HepG2 (cell line): ENCODE data around the gene RAPGEF5. TPM values are rescaled to one million over a fixed set of nuclear protein-coding genes. Genes with fewer than 3 reads are reported as not detected.

Experiments
- ATAC-seq: fragments of 200-7000 bp; cut with Tn5 transposase; 3 replicates; pipeline ENCODE4 v1.9.1; 2020; ENCODE audit warnings: mild to moderate bottlenecking, moderate library complexity
- BruUV-seq: library from RNA; stranded (reverse); fragments of 400-500 nt; replicated peaks from 2 replicates; lab custom pipeline; 2021; lab: Mats Ljungman, UMichigan
- CTCF ChIA-PET: fragments of 300-600 bp; formaldehyde crosslinking; extraction: SDS; loops from one replicate; lab custom pipeline; 2021; ENCODE audit warnings: low total read pairs, inconsistent platforms, low intra/inter-chr PET ratio; lab: Yijun Ruan, JAX
- POLR2A ChIA-PET: fragments of 350-600 bp; sonication (Branson Sonifier 250); formaldehyde crosslinking; loops from one replicate; lab custom pipeline; 2020; ENCODE audit warnings: antibody characterized with exemption, inconsistent platforms; lab: Yijun Ruan, JAX
- DNase-seq: peaks from one replicate; pipeline ENCODE4 v3.0.0-alpha.2; 2015; ENCODE audit warnings: low spot score
- FAIRE-seq: peaks from 3 replicates; lab custom pipeline; 2011; peaks lifted over from hg19 to GRCh38; lab: Jason Lieb, UNC
- H2AFZ ChIP-seq: one replicate; pipeline ENCODE4 v1.6.1; 2011; ENCODE audit warnings: low read length, inconsistent platforms
- H3K27ac ChIP-seq: fragments of 300-600 bp; 3 replicates; pipeline ENCODE4 v1.8.0; 2011; ENCODE audit warnings: mixed run types, mild to moderate bottlenecking, mixed read lengths, low read length, inconsistent platforms; ENCODE audit not compliant: insufficient read depth; ENCODE audit errors: extremely low read length
- H3K27me3 ChIP-seq, 2 experiments: fragments of 200-600 bp in 1 of 2; 2 replicates in 1 of 2; 3 replicates in 1 of 2; pipeline versions ENCODE4 v1.6.0 to v1.8.0; 2011; ENCODE audit warnings: low read length in 2 of 2, mild to moderate bottlenecking in 2 of 2, moderate library complexity in 2 of 2, inconsistent platforms in 1 of 2; ENCODE audit not compliant: insufficient read depth in 2 of 2, control insufficient read depth in 1 of 2
- H3K36me3 ChIP-seq, 2 experiments: fragments of 200-600 bp in 1 of 2; replicated peaks in 1 of 2; 2 replicates in 1 of 2; 3 replicates in 1 of 2; pipeline versions ENCODE4 v1.5.1 to v1.8.0; 2011; ENCODE audit warnings: low read length in 2 of 2, inconsistent platforms in 1 of 2; ENCODE audit not compliant: insufficient read depth in 2 of 2, control insufficient read depth in 1 of 2
- H3K4me1 ChIP-seq: 2 replicates; pipeline ENCODE4 v1.5.1; 2012; ENCODE audit warnings: low read length, inconsistent platforms; ENCODE audit not compliant: insufficient read depth
- H3K4me2 ChIP-seq: 2 replicates; pipeline ENCODE4 v1.6.0; 2011; ENCODE audit warnings: low read depth, low read length, inconsistent platforms
- H3K4me3 ChIP-seq, 3 experiments: fragments of 200-600 bp in 1 of 3; sonication (generic), shearing (Covaris generic) in 1 of 3; replicated peaks in 1 of 3; 2 replicates each; pipeline ENCODE4 v1.5.1; 2011 to 2016; ENCODE audit warnings: low read length in 3 of 3, inconsistent platforms in 2 of 3, low read depth in 2 of 3, mild to moderate bottlenecking in 2 of 3, control low read depth in 1 of 3, mixed read lengths in 1 of 3; ENCODE audit not compliant: insufficient read depth in 1 of 3
- H3K79me2 ChIP-seq: one replicate; pipeline ENCODE4 v1.6.1; 2011; ENCODE audit warnings: low read length, inconsistent platforms; ENCODE audit not compliant: insufficient read depth
- H3K9ac ChIP-seq: 2 replicates; pipeline ENCODE4 v1.6.0; 2011; ENCODE audit warnings: mild to moderate bottlenecking, low read depth, low read length, inconsistent platforms; ENCODE audit not compliant: insufficient read depth
- H3K9me3 ChIP-seq: 2 replicates; pipeline ENCODE4 v1.5.1; 2012; ENCODE audit warnings: mild to moderate bottlenecking, low read length
- H4K20me1 ChIP-seq: 2 replicates; pipeline ENCODE4 v1.6.0; 2011; ENCODE audit warnings: inconsistent platforms, mild to moderate bottlenecking, low read length, moderate library complexity; ENCODE audit not compliant: insufficient read depth
- CBX2 ChIP-seq, 2 experiments: fragments of 200-600 bp in 1 of 2; sonication (generic); formaldehyde crosslinking in 1 of 2; IDR thresholded peaks; 2 replicates each; pipeline versions ENCODE4 v1.7.0 to v1.8.1; 2018 to 2022; ENCODE audit warnings: low read depth in 2 of 2, low read length in 1 of 2, mild to moderate bottlenecking in 1 of 2, missing genetic modification reagents in 1 of 2
- RBM22 ChIP-seq: fragments of 200-400 bp; formaldehyde crosslinking; optimal IDR thresholded peaks from 2 replicates; pipeline ENCODE3; 2017; ENCODE audit warnings: mild to moderate bottlenecking, low read length, moderate library complexity
- ZNF629 ChIP-seq: sonication (generic); formaldehyde crosslinking; conservative IDR thresholded peaks from 2 replicates; pipeline ENCODE4 v1.5.0; 2020; ENCODE audit warnings: missing genetic modification reagents
- WGBS: methylation state at CpG from one replicate; pipeline ENCODE4 v1.1.6; 2017; ENCODE audit warnings: low lambda C conversion rate; 5-methylcytosine and 5-hydroxymethylcytosine counted together
- in situ Hi-C: cut with HindIII; loops from 2 replicates; pipeline ENCODE4 v1.10.0; 2017; ENCODE audit warnings: low pct_unique_long_range_greater_than_20kb; ENCODE audit not compliant: extremely low pct_ligation_motif_present
- intact Hi-C: fragments of 100-400 bp; cut with micrococcal nuclease; formaldehyde crosslinking; loops from one replicate; pipeline ENCODE4 v1.10.0; 2022; ENCODE audit not compliant: unreplicated experiment
- polyA plus RNA-seq, 8 experiments: library from polyadenylated mRNA; depleted of rRNA in 3 of 8; stranded (reverse) in 7 of 8; unstranded in 1 of 8; fragments of >200 nt; fragmentation: Illumina TruSeq in 4 of 8; extraction: Trizol in 4 of 8; gene quantifications; 2 replicates each; pipeline versions ENCODE4 v1.2.1 to v1.2.3, GENCODE V29; 2011 to 2016; ENCODE audit warnings: low read depth in 4 of 8, missing spikeins in 1 of 8, mixed read lengths in 1 of 8; ENCODE audit not compliant: insufficient read depth in 1 of 8
- total RNA-seq, 5 experiments: library from RNA; depleted of rRNA; stranded (reverse); fragments of >200 nt; fragmentation: Illumina TruSeq; extraction: Trizol; gene quantifications; 2 replicates each; pipeline ENCODE4 v1.2.3, GENCODE V29; 2016; ENCODE audit warnings: low read depth in 1 of 5
- TF ChIP-seq, protein P1 (sequence below): sonication (generic); formaldehyde crosslinking; IDR thresholded peaks from 2 replicates; pipeline ENCODE4 v1.5.1; 2020; ENCODE audit warnings: missing genetic modification reagents, mild to moderate bottlenecking, borderline replicate concordance

The RAPGEF5 gene
- total and polyA plus RNA-seq, 2 of the 13 experiments (the other 11 are each of a cell fraction or from before 2014, with no cell fraction given): 17.1 to 23.4 TPM

DNA sequence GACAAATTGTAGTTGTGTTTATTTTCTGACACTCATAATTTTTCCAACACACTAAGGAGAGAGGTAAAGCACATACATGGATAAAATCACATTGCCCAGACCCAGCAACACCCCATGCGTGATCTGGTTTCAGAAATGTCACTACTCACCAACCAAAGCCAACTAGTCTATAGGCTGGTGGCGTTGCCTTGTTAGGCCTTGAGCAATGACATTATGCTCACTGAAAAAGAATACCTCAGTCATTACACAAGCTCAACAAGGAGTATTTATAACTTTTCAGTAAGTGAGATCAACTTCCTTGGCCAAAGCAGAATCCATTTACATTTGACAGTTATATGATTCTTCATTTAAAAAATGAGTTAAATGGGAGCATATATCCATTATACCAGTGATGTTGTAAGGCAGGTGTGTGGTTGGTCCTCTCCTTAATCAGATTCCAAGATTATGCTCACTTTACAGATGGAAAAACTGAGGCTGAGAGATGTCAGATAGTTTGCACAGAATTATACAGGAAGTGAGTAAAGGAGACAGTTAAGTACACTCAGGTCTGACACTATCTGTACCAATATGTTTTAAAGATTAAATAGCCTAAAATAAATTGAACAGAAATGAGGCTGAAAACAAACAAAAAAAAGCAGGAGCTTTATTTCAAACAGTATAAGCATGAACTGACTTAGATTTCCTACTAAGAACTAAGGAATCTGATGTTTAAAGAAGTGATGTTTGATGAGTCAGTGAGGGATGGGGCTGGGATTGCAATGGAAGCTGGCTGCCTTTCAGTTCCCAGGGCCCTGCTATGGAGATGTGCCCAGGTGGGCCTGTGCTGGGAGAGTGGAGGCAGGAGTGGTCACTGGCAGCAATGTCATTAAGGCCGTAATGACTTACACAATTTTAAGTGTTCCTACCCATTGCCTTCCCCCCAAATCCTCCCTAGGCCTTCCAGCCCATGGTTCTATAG lies 118.3 kb downstream of the RAPGEF5 start:
- Histone ChIP-seq H3K4me3 (no peak overlapping the region), H3K27ac (no peak overlapping the region), H3K27me3 (no peaks in the 10 kb centered on the region), H3K9me3 (no peaks in the 10 kb centered on the region), H3K79me2 (no peaks in the 10 kb centered on the region), H3K4me1 (peaks cover 35% of the 10 kb centered on the region), H3K9ac (no peak overlapping the region), H3K4me2 (no peak overlapping the region), H2AFZ (no peak overlapping the region), H3K36me3 (peaks cover 9 to 43% of the 10 kb centered on the region in 2 experiments), H4K20me1 (peaks cover 19% of the 10 kb centered on the region)
- ATAC-seq: no peak
- DNase-seq: no peak
- TF ChIP-seq CBX2 (IDR thresholded peaks at IDR 0.05; ENCODE audit: low read depth, low read length) (no peak), CBX2 (CRISPR knock-in tag; IDR thresholded peaks at IDR 0.05; ENCODE audit: low read depth) (no peak), ZNF629 (CRISPR knock-in tag) (peak; percentile 66; the same call in 1 of the 2 replicates)
- POLR2A ChIA-PET: no interaction called here
- in situ Hi-C loops (no loop called here), intact Hi-C loops (no loop called here)
- BruUV-seq: no TSS peak
- CTCF ChIA-PET: no interaction called here
- 99% methylated on average over 3 of the region's 3 CpGs for WGBS
- no peak for FAIRE-seq

DNA sequence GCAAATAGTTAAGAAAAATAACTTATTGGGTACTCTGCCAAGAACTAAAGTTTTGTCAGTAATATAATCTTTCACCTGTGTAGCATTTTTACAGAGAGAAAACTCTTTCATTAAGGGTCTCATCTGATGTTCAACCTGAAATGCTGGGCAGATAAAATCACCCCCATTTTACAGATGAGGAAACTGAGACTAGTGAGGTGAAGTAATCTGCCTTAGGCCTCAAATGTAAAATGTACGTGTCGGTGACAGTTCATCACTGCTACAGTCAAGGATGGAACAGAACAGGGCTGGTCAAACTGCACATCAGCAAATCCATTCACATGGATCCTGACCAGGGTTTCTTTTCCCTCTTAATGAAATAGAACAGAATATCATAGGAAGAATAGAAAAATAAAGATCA lies 121.8 kb downstream of the RAPGEF5 start:
- intact Hi-C loops: no loop called here
- 96% methylated on average over 2 of the region's 2 CpGs for whole genome bisulfite sequencing
- H3K27me3 ChIP-seq: no peaks in the 10 kb centered on the region
- peaks cover 4 to 41% of the 10 kb centered on the region in 2 experiments for H3K36me3 ChIP-seq
- no peak overlapping the region for H2AFZ ChIP-seq
- no TSS peak for BruUV-seq
- peaks cover 15% of the 10 kb centered on the region; the same call in 1 of the 2 replicates for H3K4me1 ChIP-seq
- H3K9me3 ChIP-seq: no peaks in the 10 kb centered on the region
- DNase-seq (no peak), ATAC-seq (no peak), FAIRE-seq (no peak)
- H3K27ac ChIP-seq: no peak overlapping the region
- POLR2A ChIA-PET: no interaction called here
- H4K20me1 ChIP-seq: peaks cover 20% of the 10 kb centered on the region
- no peaks in the 10 kb centered on the region for H3K79me2 ChIP-seq
- H3K4me3 ChIP-seq: no peak overlapping the region
- in situ Hi-C loops: no loop called here
- TF ChIP-seq RBM22 (peak; percentile 56), ZNF629 (CRISPR knock-in tag) (peak; percentile 78)
- TF ChIP-seq, protein P1, sequence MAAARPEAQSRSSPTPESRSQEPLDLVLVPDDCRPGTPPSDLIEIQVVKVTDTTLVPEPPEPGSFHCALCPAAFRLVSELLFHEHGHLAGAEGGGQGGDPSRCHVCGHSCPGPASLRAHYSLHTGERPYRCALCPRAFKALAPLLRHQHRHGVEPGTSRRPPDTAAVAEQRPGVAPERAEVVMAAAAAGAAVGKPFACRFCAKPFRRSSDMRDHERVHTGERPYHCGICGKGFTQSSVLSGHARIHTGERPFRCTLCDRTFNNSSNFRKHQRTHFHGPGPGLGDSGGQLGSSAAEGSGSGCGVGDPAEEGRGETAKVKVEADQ: no peak
- H3K9ac ChIP-seq: no peak overlapping the region
- CTCF ChIA-PET: no interaction called here
- no peak overlapping the region for H3K4me2 ChIP-seq
